ENCODE data around the gene BMX.

DNA sequence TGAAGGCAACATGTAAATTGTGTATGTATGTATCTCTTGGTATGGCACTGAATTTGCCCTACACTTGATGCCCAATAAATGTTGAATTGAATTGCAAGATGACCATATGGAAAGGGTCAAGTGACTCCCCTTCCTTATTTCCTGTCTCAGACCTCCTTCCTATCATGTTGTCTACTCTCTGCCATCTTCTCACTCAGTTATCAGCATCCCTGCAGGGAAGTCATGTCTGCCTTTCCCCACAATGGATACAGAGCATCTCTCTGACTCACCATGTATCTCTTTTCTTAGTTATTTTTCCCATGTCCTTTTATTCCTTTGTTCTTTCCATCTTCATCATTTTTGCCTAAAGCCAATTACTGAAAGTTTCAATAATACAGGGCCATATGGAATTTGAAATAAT lies 22.5 kb downstream of the BMX start:
- no peak for TF ChIP-seq POLR2AphosphoS5 (IDR thresholded peaks at IDR 0.05; ENCODE audit: low read depth, low read length)
- TF ChIP-seq POLR2A (IDR thresholded peaks at IDR 0.05; ENCODE audit: low read depth, low read length) = no peak
